Mucosa of rectum (tissue), 2 donors: ENCODE results near the gene DHX29.
A peak's percentile ranks its signal among the peaks of the same experiment; 100 is the strongest.

Source experiments
- H3K27ac ChIP-seq, 2 donors: one replicate each; pipeline ENCODE4 v1.7.0; 2013; ENCODE audit warnings: inconsistent platforms in 2 of 2, low read depth in 2 of 2, low read length in 2 of 2
- H3K27me3 ChIP-seq, 2 donors: one replicate each; pipeline ENCODE4 v1.7.0; 2013; ENCODE audit warnings: low read length in 2 of 2; ENCODE audit not compliant: control insufficient read depth in 2 of 2, insufficient read depth in 2 of 2
- H3K36me3 ChIP-seq, 2 donors: one replicate each; pipeline ENCODE4 v1.7.0; 2013; ENCODE audit warnings: low read length in 2 of 2; ENCODE audit not compliant: control insufficient read depth in 2 of 2, insufficient read depth in 2 of 2
- H3K4me1 ChIP-seq, 2 donors: one replicate each; pipeline ENCODE4 v1.7.0; 2013; ENCODE audit warnings: low read length in 2 of 2, mild to moderate bottlenecking in 1 of 2; ENCODE audit not compliant: control insufficient read depth in 2 of 2, insufficient read depth in 2 of 2
- H3K4me3 ChIP-seq, 2 donors: one replicate each; pipeline ENCODE4 v1.7.0; 2013; ENCODE audit warnings: low read length in 2 of 2
- H3K9ac ChIP-seq, 2 donors: one replicate each; pipeline ENCODE4 v1.7.0; 2013; ENCODE audit warnings: low read length in 2 of 2, low read depth in 1 of 2, mild to moderate bottlenecking in 1 of 2
- H3K9me3 ChIP-seq, 2 donors: one replicate each; pipeline ENCODE4 v1.7.0; 2013; ENCODE audit warnings: low read length in 2 of 2; ENCODE audit not compliant: control insufficient read depth in 2 of 2
- donor health status: healthy.
- donor health status: Normal muscosa, but diverticular disease.

DHX29 gene

DNA sequence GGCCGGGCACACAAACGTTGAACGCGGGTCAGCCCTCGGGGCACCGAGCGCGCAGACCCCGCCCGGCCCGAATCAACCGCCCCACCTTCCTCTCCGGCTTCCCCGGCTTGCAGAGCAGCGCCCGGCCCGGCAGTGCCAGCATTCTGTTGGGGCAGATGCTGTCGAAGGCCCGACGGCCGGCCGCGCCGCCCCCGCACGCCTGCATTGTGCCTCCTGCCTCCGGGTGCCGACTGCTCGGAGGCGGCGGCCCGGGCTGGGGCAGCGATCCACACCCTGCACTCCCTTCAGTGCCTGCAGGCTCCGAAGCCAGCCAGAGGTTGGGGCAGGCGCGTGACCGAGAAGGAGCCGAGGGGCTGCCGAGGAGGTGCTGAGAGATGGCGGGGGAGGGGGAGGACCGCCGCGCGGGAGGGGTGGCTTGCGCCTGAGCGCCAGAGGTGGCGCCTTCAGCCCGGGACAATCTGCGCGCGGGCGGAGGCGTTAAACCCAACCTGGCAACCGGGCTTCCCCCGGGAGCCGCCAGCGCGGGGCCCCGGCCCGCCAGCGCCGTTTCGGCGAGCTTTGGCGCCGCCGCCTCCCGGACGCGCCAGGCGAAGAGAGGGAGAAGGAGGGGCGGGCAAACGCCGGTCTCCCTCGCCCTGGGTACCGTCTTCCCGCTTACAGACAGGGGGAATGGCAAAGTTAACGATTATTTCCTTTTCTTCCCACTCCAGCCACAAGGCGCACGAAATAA is 80.4 kb downstream of the DHX29 start, which contains the start of gene MCIDAS:
MCIDAS (minus strand) TSS at position 382 of the 730 bp plus-strand sequence; CDS start at position 205, 177 bp downstream.
- H3K27ac ChIP-seq = no peak within 1 kb of the TSS
- H3K27me3 ChIP-seq = peaks cover 86 to 87% of the 10 kb centered on the region in 2 donors
- H3K9me3 ChIP-seq = no peaks in the 10 kb centered on the region
- no peak within 1 kb of the TSS for H3K9ac ChIP-seq
- peak within 1 kb of the TSS; percentile 27 to 44 for H3K4me3 ChIP-seq
- peaks cover 16 to 26% of the 10 kb centered on the region in 2 donors for H3K4me1 ChIP-seq
- H3K36me3 ChIP-seq = no peaks in the 10 kb centered on the region

DNA sequence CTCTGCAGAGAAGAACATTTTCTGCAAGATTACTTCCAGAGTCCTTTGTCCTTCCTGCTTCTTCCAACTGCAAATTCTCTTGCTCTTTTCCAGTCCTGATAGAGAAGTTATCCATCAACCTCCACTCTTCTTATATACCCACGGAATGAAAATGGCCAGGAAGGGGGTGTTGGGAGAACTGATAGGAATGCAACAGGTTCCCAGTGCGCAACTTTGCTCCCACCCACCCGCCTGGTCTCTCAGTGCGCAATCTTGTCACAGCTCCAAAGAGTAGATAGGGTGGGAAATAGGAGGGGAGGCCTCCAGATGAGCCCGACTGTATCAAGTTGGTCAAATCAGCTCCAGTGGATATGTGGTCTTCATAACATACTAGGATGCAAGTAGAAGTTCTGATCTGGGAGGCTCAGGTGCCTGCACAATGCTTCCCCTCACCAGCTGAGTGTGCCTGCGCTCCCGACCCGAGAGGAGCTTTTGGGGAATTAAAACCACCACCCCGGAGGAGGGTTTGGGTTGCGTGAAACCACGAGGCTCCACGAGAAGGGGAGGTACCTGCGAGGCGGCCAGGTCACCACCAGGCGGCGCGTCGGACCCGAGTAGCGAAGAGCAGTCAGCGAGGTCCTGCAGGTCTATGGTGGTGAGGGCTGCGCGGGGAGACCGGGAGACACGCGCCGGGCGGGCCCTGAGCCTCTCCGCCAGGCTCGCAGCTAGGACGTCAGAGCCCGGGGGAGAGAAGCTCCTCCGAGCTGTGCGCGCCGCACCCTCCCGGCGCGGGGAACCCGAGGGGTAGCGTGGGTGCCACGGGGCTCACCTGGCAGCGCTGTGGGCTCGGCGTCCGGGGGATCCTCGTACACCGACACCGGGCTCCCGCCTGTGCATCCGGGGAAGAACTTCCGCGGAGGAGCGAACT is 81.2 kb downstream of the DHX29 start:
- peaks cover 83 to 87% of the 10 kb centered on the region in 2 donors for H3K27me3 ChIP-seq
- peaks cover 12 to 18% of the 10 kb centered on the region in 2 donors for H3K4me1 ChIP-seq
- no peaks in the 10 kb centered on the region for H3K36me3 ChIP-seq
- no peak overlapping the region for H3K27ac ChIP-seq
- no peaks in the 10 kb centered on the region for H3K9me3 ChIP-seq
- H3K9ac ChIP-seq = no peak overlapping the region
- H3K4me3 ChIP-seq = peak overlapping the region; percentile 26 to 44

- H3K27me3 ChIP-seq = peaks cover 83 to 87% of the 10 kb centered on the region in 2 donors
- H3K4me1 ChIP-seq = peaks cover 7 to 17% of the 10 kb centered on the region in 2 donors
- no peak overlapping the region for H3K4me3 ChIP-seq
- H3K27ac ChIP-seq = no peak overlapping the region
- no peaks in the 10 kb centered on the region for H3K36me3 ChIP-seq
- H3K9ac ChIP-seq = no peak overlapping the region
- H3K9me3 ChIP-seq = no peaks in the 10 kb centered on the region
Measured at GRCh38 chr5:55225346-55225745, 82.1 kb downstream of the DHX29 start.

DNA sequence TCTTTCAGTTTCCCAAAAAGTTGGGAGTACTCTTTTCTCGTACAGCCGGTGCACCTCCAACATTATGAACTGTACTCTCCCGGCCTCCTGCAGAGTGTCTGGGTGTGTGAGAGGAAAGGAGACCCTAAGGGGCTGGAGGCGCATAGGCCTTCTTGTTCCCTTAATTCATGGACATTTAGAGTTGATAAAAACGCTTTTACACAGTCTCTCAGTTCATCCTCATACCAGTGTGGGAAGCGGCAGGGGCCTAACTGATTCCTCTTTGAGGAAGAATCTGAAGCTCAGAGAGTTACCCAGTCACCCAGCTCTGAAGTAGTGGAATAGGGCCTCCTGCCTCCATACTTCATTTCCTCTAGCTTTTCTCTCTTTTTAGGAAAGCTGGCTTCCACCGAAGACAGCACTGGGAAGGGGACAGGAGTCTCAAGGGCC is 83.7 kb downstream of the DHX29 start:
- H3K4me3 ChIP-seq = no peak overlapping the region
- no peak overlapping the region for H3K27ac ChIP-seq
- H3K4me1 ChIP-seq = peaks cover 7 to 17% of the 10 kb centered on the region in 2 donors
- H3K36me3 ChIP-seq = no peaks in the 10 kb centered on the region
- H3K9me3 ChIP-seq = no peaks in the 10 kb centered on the region
- H3K9ac ChIP-seq = no peak overlapping the region
- peaks cover 75 to 77% of the 10 kb centered on the region in 2 donors for H3K27me3 ChIP-seq

DNA sequence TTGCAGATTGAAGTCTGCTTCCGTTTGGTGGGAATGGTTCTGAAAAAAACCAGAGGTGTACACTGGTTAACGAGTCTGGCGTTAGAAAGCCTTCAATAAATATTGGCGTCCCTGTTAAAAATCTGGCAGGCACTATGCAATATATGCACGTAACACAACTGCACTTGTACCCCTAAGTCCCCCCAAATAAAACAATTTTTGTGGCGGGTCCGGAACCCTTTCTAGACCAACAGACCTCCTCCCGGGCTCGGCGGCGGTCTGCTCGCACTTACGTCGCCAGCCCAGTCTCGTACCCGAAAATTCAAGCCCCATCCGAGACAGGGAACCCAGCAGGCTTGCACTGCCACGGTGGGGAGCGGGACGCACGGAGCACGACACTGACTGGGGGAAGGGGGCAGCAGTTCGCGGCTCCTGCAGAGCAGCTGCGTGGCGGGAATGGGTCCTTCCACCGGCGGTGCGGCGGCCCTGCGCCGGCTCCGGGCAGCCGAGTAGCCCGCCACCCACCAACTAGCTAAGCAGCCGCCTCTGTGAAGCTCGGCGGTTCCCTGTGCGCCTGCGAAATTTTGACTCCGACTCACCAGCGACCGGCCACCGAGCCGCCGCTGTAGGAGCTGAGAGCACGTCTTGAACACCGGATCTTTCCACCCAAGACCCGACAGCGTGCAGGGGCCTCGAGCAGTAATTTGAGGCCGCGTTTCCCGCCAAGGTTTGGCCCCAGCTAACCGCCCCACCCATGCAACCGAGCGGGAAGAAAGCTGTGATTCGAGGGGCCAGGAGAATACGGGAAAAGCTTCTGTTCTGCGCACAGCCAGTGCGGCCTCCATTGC is 84.3 kb downstream of the DHX29 start:
- no peaks in the 10 kb centered on the region for H3K9me3 ChIP-seq
- no peak overlapping the region for H3K4me3 ChIP-seq
- H3K27ac ChIP-seq = no peak overlapping the region
- H3K9ac ChIP-seq = no peak overlapping the region
- H3K4me1 ChIP-seq = peaks cover 7 to 17% of the 10 kb centered on the region in 2 donors
- peaks cover 71% of the 10 kb centered on the region in 2 donors for H3K27me3 ChIP-seq
- no peaks in the 10 kb centered on the region for H3K36me3 ChIP-seq

GRCh38 chr5:55222092-55222984 is 85.2 kb downstream of the DHX29 start:
- no peak overlapping the region for H3K27ac ChIP-seq
- peaks cover 66% of the 10 kb centered on the region in 2 donors for H3K27me3 ChIP-seq
- no peaks in the 10 kb centered on the region for H3K9me3 ChIP-seq
- peaks cover 7 to 13% of the 10 kb centered on the region in 2 donors for H3K4me1 ChIP-seq
- peak overlapping the region in 1 of 2 donors; percentile 3 for H3K4me3 ChIP-seq
- no peaks in the 10 kb centered on the region for H3K36me3 ChIP-seq
- H3K9ac ChIP-seq = peak overlapping the region in 1 of 2 donors; percentile 14

DNA sequence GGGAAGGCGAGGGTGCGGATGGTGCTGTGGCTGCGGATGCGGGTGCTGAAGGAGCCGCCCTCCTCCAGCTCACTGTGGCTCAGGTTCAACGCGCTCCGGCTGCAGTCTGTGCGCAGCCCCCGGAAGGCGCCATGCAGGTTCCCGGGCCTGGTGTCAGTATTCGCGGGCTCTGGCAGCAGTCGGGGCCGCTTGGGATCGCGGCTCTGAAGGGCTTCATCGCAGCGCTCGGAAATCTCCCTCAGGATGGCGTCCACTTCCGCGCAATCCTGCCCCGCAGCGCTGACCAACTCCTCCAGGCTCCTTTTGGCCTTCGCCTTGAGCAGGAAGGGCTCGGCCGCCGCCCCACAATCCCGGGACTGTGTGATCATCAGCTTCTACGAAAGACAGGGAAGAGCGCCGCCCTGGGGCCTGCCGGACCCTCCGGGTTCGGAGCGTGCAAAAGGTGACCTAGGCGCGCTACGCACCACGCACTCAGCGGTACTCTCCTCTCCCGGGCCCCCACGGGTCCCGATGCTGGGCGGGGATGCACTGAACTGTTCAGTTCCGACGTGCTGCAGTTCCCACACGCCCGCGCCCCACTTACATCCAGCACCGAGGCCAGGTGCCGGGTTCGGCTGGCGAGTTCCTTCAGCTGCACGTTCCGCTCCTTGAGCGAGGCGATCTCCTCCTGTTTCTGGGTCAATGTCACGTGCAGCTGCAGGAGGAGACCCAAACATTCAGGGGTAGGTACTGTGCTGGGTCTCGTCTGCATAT is 86.9 kb downstream of the DHX29 start:
- Histone ChIP-seq H3K36me3 (no peaks in the 10 kb centered on the region), H3K27ac (no peak overlapping the region), H3K4me3 (peak overlapping the region; percentile 41 to 67), H3K9me3 (no peaks in the 10 kb centered on the region), H3K9ac (peak overlapping the region in 1 of 2 donors; percentile 20), H3K4me1 (peaks cover 0 to 4% of the 10 kb centered on the region in 2 donors), H3K27me3 (peaks cover 51 to 54% of the 10 kb centered on the region in 2 donors)

- H3K36me3 ChIP-seq = no peaks in the 10 kb centered on the region
- no peak overlapping the region for H3K9ac ChIP-seq
- peaks cover 42 to 46% of the 10 kb centered on the region in 2 donors for H3K27me3 ChIP-seq
- no peak overlapping the region for H3K4me3 ChIP-seq
- no peaks in the 10 kb centered on the region for H3K9me3 ChIP-seq
- H3K4me1 ChIP-seq = peaks cover 0 to 4% of the 10 kb centered on the region in 2 donors
- no peak overlapping the region for H3K27ac ChIP-seq
Measured at GRCh38 chr5:55219770-55220169, 87.7 kb downstream of the DHX29 start.
